Aorta (tissue), 5 donors: ENCODE data around the gene SRGAP3. TPM values are rescaled to one million over a fixed set of nuclear protein-coding genes. Genes with fewer than 3 reads are reported as not detected.

Experiments
- ATAC-seq: fragments of 200-7000 bp; cut with Tn5 transposase; one replicate; pipeline ENCODE4 v1.9.1; 2022; ENCODE audit warnings: moderate library complexity; ENCODE audit not compliant: low FRiP score
- DNase-seq, 2 donors: peaks; one replicate each; pipeline ENCODE4 v3.0.0-alpha.2; 2020
- H3K27ac ChIP-seq, 2 donors: one replicate each; pipeline ENCODE4 v1.5.1; 2013; ENCODE audit warnings: low read length in 2 of 2, mild to moderate bottlenecking in 2 of 2, moderate library complexity in 2 of 2, control low read depth in 1 of 2, inconsistent platforms in 1 of 2, low read depth in 1 of 2
- H3K27me3 ChIP-seq, 2 donors: one replicate each; pipeline ENCODE4 v1.6.1; 2013; ENCODE audit warnings: control low read depth in 1 of 2, low read length in 1 of 2, mild to moderate bottlenecking in 1 of 2, moderate library complexity in 1 of 2; ENCODE audit not compliant: insufficient read depth in 2 of 2, control insufficient read depth in 1 of 2
- H3K36me3 ChIP-seq, 2 donors: one replicate each; pipeline ENCODE4 v1.6.1; 2013; ENCODE audit warnings: control low read depth in 1 of 2, low read length in 1 of 2, mild to moderate bottlenecking in 1 of 2; ENCODE audit not compliant: insufficient read depth in 2 of 2, control insufficient read depth in 1 of 2
- H3K4me1 ChIP-seq, 2 donors: one replicate each; pipeline ENCODE4 v1.6.1; 2013; ENCODE audit warnings: low read length in 2 of 2, control low read depth in 1 of 2, mild to moderate bottlenecking in 1 of 2, moderate library complexity in 1 of 2; ENCODE audit not compliant: insufficient read depth in 2 of 2, control insufficient read depth in 1 of 2
- H3K4me3 ChIP-seq, 2 donors: one replicate each; pipeline ENCODE4 v1.5.1; 2013; ENCODE audit warnings: low read length in 2 of 2, control low read depth in 1 of 2, mild to moderate bottlenecking in 1 of 2
- H3K9me3 ChIP-seq: one replicate; pipeline ENCODE4 v1.6.1; 2013; ENCODE audit warnings: mild to moderate bottlenecking, low read length; ENCODE audit not compliant: control insufficient read depth
- WGBS, 2 donors: extraction: QIAGEN DNeasy Blood & Tissue Kit; methylation state at CpG; one replicate each; pipeline ENCODE4 v1.1.7; 2013; 5-methylcytosine and 5-hydroxymethylcytosine counted together
- intact Hi-C, 2 donors: fragments of 100-400 bp; cut with DNase I; formaldehyde crosslinking; loops; one replicate each; pipeline versions ENCODE4 v1.14.2 to v1.15.0; 2022
- polyA plus RNA-seq, 2 donors: library from polyadenylated mRNA; stranded (reverse); fragments of 200-250 nt; gene quantifications; one replicate each; pipeline ENCODE4 v1.2.3, GENCODE V29; 2013
- total RNA-seq, 2 donors: library from RNA; stranded (reverse); fragmentation: NEBNext Ultra II Directional; extraction: Animal tissue kit (Norgen Biotek cat#: 25700); gene quantifications; one replicate each; pipeline ENCODE4 v1.2.1, GENCODE V29; 2021
- donor health status: healthy with polysubstance abuse.
- donor health status: Bipolar disorder and iron deficiency.
- donor health status: DM: no; HTN: no; CAD: no.
- donor health status: DM: no; HTN: no; CAD: no.
- donor health status: DM: yes; HTN: yes; CAD: no.

The SRGAP3 gene
- total and polyA plus RNA-seq, 4 donors, result 0.26 to 11.7 (median 1.3) TPM

DNA sequence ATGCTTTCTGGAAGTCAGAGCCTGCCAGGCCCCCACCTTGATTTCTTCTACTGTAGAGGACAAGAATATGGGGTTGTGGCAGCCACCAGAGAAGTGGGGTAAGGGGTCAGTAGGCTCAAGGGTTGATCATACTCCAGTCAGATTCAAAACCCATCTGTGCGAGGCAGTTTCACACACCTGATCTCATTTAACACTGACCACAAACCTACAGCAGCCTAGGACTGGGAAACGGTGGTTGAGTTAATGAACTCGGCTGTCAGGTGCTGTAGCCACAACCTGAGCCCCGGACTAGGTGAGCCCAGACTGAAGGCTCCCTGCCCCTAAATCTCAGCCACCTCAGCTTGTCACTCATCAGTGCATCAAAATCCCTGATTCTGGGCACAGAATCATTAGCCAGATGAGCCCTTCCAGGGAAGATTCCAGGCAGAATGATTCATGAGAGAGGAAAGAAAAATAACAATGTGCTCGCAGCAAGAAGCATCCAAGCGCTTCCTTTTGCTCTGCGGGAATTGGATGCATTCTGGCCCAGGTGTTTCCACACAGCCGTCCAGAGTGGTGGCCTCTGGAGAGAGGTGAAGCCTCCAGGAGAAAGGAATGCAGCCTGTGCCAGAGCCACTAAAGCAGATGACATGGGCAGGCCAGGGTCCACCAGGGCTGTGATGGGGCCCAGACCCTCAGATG lies 102.1 kb downstream of the SRGAP3 start:
- intact Hi-C loops, result no loop called here
- 76 to 88% methylated on average over 8 of the region's 8 CpGs for WGBS, 2 donors

DNA sequence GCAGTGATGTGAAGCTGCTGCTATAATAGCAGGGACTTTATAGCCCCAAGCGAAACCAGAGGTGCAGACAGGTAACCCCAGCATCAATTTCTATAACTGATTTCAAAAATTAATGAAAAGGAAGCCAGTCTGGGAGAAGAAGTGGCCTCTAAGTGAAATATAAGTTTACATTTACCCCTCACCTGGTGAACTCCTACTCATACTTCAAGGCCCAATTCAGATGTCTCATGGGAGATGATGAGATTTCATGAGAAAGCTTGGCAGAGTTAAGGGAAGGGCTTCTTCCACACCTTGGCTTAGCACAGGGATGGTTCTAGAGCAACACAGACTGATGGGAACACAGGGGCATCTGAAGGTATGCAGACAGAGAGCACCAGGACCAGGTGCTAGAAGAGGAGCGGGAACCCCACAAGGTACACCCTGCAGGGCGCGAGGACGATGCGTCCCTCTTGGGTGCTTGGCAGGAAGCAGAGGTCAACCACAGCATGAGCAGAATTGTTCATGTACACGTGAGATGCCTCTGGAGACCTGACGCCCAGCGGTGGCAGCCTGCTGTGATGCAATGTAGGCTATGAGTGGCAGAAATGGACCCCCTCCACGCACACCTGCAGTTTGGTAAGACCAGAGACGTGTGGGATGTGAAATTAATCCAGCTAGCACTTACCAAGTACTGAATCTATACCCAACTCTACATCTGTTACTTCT lies 102.9 kb downstream of the SRGAP3 start:
- intact Hi-C loops, result no loop called here
- no peak for DNase-seq
- Histone ChIP-seq H3K36me3 (no peaks in the 10 kb centered on the region), H3K27me3 (no peaks in the 10 kb centered on the region), H3K27ac (no peak overlapping the region), H3K4me3 (no peak overlapping the region), H3K9me3 (peaks cover 1% of the 10 kb centered on the region), H3K4me1 (no peaks in the 10 kb centered on the region)
- ATAC-seq, result no peak
- 90 to 93% methylated on average over 11 of the region's 11 CpGs for WGBS, 2 donors

More for the DNA sequence above, 102.1 kb downstream of the SRGAP3 start:
- no peak overlapping the region for H3K27ac ChIP-seq
- H3K27me3 ChIP-seq, result no peaks in the 10 kb centered on the region
- peaks cover 1% of the 10 kb centered on the region for H3K9me3 ChIP-seq
- H3K4me1 ChIP-seq, result no peaks in the 10 kb centered on the region
- no peaks in the 10 kb centered on the region for H3K36me3 ChIP-seq
- no peak for DNase-seq
- ATAC-seq, result no peak
- H3K4me3 ChIP-seq, result no peak overlapping the region

DNA sequence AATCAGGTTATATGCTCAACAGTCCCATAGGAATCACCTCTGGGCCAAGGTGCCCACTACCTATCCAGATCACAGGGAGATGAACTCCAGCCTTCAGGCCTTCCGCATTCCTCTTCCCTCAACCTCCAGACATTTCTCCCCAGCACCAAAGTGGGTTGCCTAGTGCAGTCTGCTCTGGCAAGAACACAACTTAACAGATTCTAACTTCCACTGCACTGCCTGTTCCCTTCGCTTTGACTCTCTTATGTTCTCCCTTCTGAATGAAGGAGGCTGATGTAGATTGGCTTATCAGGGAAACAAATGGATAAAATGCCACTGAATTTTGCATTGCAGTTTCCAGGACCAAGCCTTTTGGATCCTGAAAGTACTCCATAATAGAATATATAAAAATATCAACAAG lies 106.3 kb downstream of the SRGAP3 start:
- no peak overlapping the region for H3K27ac ChIP-seq
- peaks cover 2% of the 10 kb centered on the region for H3K9me3 ChIP-seq
- no peaks in the 10 kb centered on the region for H3K4me1 ChIP-seq
- 97 to 99% methylated on average over 2 of the region's 2 CpGs for WGBS, 2 donors
- H3K4me3 ChIP-seq, result no peak overlapping the region
- intact Hi-C loops, result no loop called here
- ATAC-seq, result no peak
- no peaks in the 10 kb centered on the region for H3K27me3 ChIP-seq
- no peaks in the 10 kb centered on the region for H3K36me3 ChIP-seq
- no peak for DNase-seq

DNA sequence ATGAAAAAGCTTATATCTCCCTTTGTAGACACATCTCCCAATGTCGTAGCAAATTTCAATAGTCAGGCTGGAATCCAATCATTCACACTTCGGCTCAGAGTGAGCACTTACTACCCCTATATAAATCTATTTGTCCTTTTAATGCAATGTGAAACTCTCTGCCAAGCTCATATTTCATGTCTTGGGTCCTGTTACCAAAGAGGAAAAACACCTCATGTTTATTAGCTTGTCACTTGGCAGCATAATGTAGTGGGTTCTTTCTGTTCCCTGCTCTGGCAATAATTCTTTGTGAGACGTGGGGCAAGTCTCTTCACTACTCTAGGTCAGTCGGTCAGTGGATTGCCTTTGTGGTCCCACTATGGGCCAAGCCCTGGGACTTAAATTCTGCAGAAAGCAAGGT lies 107.1 kb downstream of the SRGAP3 start:
- H3K27ac ChIP-seq, result no peak overlapping the region
- 29 to 35% methylated on average over 4 of the region's 4 CpGs for WGBS, 2 donors
- peaks cover 2% of the 10 kb centered on the region for H3K9me3 ChIP-seq
- no peak for ATAC-seq
- intact Hi-C loops, result no loop called here
- no peak for DNase-seq
- H3K4me3 ChIP-seq, result no peak overlapping the region
- no peaks in the 10 kb centered on the region for H3K4me1 ChIP-seq
- no peaks in the 10 kb centered on the region for H3K27me3 ChIP-seq
- no peaks in the 10 kb centered on the region for H3K36me3 ChIP-seq

DNA sequence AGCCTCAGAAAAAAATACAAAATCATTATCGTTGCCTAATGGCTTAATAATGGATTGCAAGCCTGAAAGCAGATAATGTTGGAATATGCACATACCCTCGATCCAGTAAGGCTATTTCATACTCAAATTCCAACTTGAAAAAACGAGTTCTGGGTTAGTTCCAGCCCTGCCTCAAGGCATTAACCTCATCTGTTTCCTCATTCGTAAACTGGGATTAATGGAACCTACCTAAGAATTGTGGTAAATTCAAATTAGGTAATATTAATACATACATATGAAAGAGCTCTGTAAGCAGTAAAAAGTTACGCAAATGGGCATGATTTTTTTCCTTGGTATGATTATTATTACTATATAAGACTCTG lies 107.5 kb downstream of the SRGAP3 start:
- ATAC-seq, result no peak

DNA sequence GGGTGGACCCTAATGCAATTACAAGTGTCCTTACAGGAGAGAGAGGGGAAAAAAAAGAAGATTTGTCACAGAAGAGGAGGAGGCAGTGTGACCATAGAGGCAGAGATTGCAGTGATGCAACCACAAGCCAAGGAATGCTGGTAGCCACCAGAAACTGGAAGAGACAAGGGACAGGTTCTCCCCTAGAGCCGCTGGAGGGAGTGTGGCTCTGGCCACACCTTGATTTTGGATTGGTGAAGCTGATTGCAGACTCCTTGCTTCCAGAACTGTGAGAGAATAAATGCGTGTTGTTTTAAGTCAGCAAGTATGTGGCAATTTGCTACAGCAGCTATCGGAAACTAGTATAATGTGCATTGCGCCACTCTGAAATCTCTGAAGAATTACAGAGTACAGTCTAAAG lies 110.1 kb downstream of the SRGAP3 start:
- ATAC-seq (no peak), DNase-seq (no peak)
- Histone ChIP-seq H3K9me3 (peaks cover 2% of the 10 kb centered on the region), H3K4me1 (no peaks in the 10 kb centered on the region), H3K27me3 (no peaks in the 10 kb centered on the region), H3K4me3 (no peak overlapping the region), H3K36me3 (no peaks in the 10 kb centered on the region), H3K27ac (no peak overlapping the region)
- 98 to 99% methylated on average over 4 of the region's 4 CpGs for WGBS, 2 donors
- intact Hi-C loops, result no loop called here

More for the DNA sequence above, 107.5 kb downstream of the SRGAP3 start:
- DNase-seq, result no peak
- no peaks in the 10 kb centered on the region for H3K4me1 ChIP-seq
- H3K27me3 ChIP-seq, result no peaks in the 10 kb centered on the region
- H3K9me3 ChIP-seq, result peaks cover 2% of the 10 kb centered on the region
- no peak overlapping the region for H3K27ac ChIP-seq
- intact Hi-C loops, result no loop called here
- H3K36me3 ChIP-seq, result no peaks in the 10 kb centered on the region
- WGBS, 2 donors, result 42 to 44% methylated on average over 5 of the region's 5 CpGs
- no peak overlapping the region for H3K4me3 ChIP-seq

DNA sequence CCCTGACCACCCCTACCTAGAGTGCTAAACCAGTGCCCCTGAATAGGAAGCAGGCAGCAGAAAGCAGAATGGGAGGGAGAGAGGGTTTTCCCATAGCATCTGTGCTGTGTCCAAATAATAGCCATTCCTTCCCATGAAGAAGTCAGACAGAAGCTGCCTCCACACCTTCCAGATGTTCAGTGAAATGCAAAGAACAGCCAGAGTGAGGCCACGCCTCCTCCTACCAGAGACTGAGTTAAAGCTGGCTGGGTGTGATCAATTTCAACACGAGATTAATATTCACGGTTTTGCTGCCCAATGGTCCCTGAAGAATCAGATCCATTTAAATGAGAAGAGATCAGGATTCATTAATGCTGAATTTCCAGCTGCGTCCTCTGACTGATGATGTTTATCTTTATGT lies 111.8 kb downstream of the SRGAP3 start:
- no peak for ATAC-seq
- intact Hi-C loops, result no loop called here
- no peak for DNase-seq
- WGBS, 2 donors, result 85 to 88% methylated on average over 4 of the region's 4 CpGs
- H3K36me3 ChIP-seq, result no peaks in the 10 kb centered on the region
- H3K9me3 ChIP-seq, result peaks cover 2% of the 10 kb centered on the region
- no peak overlapping the region for H3K27ac ChIP-seq
- H3K4me1 ChIP-seq, result no peaks in the 10 kb centered on the region
- H3K27me3 ChIP-seq, result no peaks in the 10 kb centered on the region
- no peak overlapping the region for H3K4me3 ChIP-seq

DNA sequence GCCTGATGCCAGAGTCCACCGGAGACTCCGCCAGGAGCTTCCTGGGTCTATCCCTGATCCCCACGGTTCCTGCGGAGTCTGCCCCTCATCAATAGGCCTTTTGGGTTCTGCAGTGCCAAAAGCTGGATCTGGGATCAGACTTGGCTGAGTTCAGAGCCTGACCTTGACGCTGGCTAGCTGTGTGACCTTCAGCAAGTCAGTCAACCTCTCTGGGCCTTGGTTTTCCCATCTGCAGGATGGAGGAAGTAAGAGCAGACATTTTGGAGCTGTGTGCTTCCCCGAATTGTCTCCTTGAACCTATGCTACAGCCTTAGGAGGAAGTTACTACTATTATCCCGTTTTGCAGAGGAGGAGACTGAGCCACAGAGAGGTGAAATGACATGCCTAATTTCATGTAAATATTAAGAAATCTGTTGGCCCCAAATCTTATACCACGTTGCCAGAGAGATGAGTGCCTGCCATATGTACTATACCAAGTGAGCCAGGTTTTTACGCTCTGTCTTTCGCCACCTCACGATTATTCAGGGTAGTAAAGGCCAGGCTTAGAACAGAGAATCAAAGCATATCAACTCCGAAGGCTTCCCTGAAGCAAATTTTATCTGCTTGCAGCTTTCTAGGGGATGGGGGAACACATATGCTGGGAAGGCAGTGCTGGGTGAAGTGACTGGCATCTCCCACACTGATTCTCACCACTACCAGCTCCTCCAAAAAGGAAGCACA lies 112.5 kb downstream of the SRGAP3 start:
- Histone ChIP-seq H3K36me3 (no peaks in the 10 kb centered on the region), H3K27ac (no peak overlapping the region), H3K4me1 (no peaks in the 10 kb centered on the region), H3K4me3 (no peak overlapping the region), H3K9me3 (peaks cover 2% of the 10 kb centered on the region), H3K27me3 (no peaks in the 10 kb centered on the region)
- DNase-seq, result no peak
- intact Hi-C loops, result no loop called here
- ATAC-seq, result no peak
- 93 to 94% methylated on average over 12 of the region's 12 CpGs for WGBS, 2 donors
